ENCODE results near the gene AOPEP.

The AOPEP gene

GRCh38 chr9:95109456-95109855 is 383.0 kb downstream of the AOPEP start:
- peak overlapping the region in 1 of 21 experiments; percentile 41 for H3K27ac ChIP-seq
- H3K4me3 ChIP-seq = no peak overlapping the region

- Histone ChIP-seq H3K27ac (peak overlapping the region in 1 of 21 experiments; percentile 17), H3K4me3 (no peak overlapping the region)
Measured at GRCh38 chr9:95110921-95111525, 384.5 kb downstream of the AOPEP start.

GRCh38 chr9:95111716-95112115 is 385.2 kb downstream of the AOPEP start:
- H3K27ac ChIP-seq = no peak overlapping the region
- H3K4me3 ChIP-seq = no peak overlapping the region

- Histone ChIP-seq H3K27ac (no peak overlapping the region), H3K4me3 (no peak overlapping the region)
Measured at GRCh38 chr9:95112436-95113280, 386.2 kb downstream of the AOPEP start.

- no peak overlapping the region for H3K27ac ChIP-seq
- H3K4me3 ChIP-seq = no peak overlapping the region
Measured at GRCh38 chr9:95115104-95115503, 388.6 kb downstream of the AOPEP start.

DNA sequence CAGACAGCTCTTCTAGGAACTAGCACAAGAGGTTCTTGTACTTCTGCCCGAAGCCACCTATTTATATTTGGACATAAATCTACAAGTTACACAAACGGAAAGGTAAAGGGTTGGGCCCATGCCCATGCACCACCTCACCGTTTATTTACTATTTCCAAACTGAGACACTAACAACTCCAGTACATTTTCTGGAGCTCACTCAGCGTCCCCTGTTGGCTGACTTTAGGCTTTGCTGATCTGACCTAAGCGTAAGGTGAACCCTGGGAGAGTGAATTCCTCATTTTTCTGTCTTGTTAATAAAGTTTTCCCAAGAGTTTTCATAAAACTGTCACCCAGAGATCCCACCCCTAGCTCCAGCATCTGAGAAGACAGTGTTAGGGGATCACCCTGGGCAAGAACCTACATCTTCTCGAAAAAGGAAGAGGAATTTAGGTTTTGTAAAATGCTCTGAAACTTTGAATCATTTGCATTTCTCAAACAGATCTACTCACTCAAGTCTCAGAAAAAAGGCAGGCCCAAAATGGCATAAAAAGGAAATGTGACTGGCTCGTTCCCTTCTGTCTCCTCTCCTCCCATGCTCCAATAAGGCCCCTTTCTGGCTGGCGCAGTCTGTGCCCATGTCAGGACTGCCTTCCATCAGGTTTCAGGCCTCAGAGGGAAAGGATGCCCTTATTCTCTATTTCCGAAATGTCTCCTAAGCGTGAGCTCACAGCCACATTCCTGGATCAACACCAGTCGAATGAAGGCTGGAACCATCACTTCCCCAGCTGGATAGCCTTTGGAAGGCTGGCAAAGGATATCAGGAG is 389.7 kb downstream of the AOPEP start:
- H3K27ac ChIP-seq = peak overlapping the region in 4 of 21 experiments; percentile 0 to 50 (median 12)
- H3K4me3 ChIP-seq = no peak overlapping the region

- peak overlapping the region in 4 of 21 experiments; percentile 0 to 50 (median 12) for H3K27ac ChIP-seq
Measured at GRCh38 chr9:95116808-95117204, 390.3 kb downstream of the AOPEP start.

DNA sequence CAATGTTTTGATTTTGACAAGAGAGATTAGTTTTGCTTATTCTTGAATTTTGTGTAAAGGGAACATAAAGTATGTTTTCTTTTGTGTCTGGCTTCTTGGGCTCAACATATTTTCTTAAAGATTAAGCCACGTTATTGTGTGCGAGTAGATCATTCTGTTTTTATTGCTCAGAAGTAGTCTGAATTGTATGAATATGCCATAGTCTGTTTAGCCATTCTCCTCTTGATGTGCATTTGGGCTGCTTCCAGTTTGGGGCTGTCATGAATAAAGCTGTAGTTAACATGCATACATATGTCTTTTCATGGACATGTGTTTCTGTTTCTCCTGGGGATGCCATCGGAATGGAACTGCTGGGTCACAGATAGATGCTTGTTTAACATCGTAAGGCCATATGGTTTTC is 392.1 kb downstream of the AOPEP start:
- H3K27ac ChIP-seq = no peak overlapping the region
- H3K4me3 ChIP-seq = no peak overlapping the region

More at GRCh38 chr9:95116808-95117204, 390.3 kb downstream of the AOPEP start:
- no peak overlapping the region for H3K4me3 ChIP-seq

GRCh38 chr9:95120781-95121370 is 394.4 kb downstream of the AOPEP start:
- Histone ChIP-seq H3K27ac (no peak overlapping the region), H3K4me3 (no peak overlapping the region)

- Histone ChIP-seq H3K27ac (peak overlapping the region in 8 of 21 experiments; percentile 20 to 66 (median 44)), H3K4me3 (no peak overlapping the region)
Measured at GRCh38 chr9:95124582-95125367, 398.3 kb downstream of the AOPEP start.

DNA sequence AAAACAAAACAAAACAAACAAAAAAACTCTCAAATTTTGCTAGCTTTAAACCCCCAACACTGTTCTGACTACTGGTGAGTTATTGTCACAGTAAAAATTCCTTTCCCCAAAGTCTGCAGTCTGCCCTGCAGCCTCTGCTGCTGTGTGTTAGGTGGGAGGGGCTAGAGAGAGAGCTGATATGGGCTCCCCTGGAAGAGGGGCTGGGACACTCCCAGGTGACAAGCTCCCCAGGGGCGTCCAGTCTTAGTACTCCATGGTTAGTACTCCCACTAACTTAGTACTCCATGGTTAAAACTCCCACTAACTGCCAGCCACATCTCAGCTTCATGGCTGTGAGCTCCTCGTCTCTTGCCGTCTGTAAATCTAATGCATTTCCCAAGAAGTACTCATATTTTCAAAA is 399.2 kb downstream of the AOPEP start:
- peak overlapping the region in 8 of 21 experiments; percentile 1 to 54 (median 28) for H3K27ac ChIP-seq
- no peak overlapping the region for H3K4me3 ChIP-seq

- Histone ChIP-seq H3K4me3 (no peak overlapping the region), H3K27ac (peak overlapping the region in 4 of 21 experiments; percentile 1 to 8 (median 5))
Measured at GRCh38 chr9:95126739-95127138, 400.2 kb downstream of the AOPEP start.

DNA sequence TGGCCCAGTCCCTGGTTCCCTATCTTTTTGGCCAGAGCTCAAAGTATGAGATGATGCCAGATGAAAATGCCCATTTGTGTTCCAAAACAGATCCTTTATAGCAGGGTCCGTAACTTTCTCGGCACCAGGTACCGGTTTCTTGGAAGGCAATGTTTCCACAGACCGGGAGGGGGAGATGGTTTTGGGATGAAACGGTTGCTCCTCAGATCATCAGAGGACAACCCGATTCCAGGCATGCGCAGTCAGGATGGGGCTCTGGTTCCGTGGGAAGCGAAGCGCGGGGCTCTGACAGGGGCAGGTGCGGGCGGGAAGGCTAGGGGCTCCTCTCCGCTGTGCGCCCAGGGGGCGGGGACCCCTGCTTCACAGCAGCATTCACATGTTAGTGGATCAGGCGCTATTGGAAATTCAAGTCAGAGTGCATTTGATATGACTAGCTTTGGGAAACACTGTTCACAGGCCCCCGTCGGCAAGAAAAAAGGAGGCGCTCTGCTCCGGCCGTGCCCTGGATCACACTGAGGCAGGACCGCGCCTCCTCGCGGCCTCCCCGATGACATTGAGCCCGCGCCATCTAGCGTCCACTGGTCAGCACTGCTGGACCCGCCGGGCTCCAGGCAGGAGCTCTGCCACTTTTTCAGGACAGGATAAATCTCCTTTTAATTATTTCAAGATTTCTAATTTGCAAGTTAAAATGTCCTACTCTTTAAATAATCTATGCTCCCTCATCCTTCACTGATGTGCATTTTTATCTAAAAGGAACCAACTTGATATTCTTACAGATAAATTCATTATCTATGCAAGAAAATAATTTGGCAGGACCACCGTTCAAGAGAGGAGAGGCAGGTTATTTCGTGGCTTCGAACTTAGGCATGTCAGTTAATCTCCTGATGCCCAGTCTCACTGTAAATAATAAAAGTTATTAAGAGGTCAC is 401.0 kb downstream of the AOPEP start:
- Histone ChIP-seq H3K4me3 (peak overlapping the region in 1 of 7 experiments; percentile 22), H3K27ac (peak overlapping the region in 8 of 21 experiments; percentile 3 to 67 (median 17))

DNA sequence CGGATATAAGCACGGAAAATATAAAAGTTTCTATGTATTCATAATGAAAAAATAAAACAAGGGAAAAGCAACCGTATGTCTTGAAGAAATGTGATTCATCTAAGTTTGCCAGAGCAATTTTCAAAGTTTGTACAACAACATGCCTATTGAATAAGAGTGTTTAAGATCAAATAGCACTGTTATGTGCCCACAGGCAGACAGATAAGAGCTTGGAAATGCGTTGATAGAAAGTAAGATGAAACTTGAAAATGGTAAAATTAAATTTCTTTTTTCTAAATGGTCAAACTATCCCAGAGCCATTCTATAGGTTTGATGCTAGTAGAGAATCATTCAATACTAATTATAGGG is 401.7 kb downstream of the AOPEP start:
- no peak overlapping the region for H3K4me3 ChIP-seq
- H3K27ac ChIP-seq = no peak overlapping the region

GRCh38 chr9:95129476-95130291 is 403.2 kb downstream of the AOPEP start:
- no peak overlapping the region for H3K27ac ChIP-seq
- no peak overlapping the region for H3K4me3 ChIP-seq

GRCh38 chr9:95130484-95130883 is 404.0 kb downstream of the AOPEP start:
- no peak overlapping the region for H3K27ac ChIP-seq

More at GRCh38 chr9:95130484-95130883, 404.0 kb downstream of the AOPEP start:
- no peak overlapping the region for H3K4me3 ChIP-seq
